DMS79 treated with DMSO at 0.1 percent for 48 hours (cell line): Measurements from ENCODE around the gene RABEP1.
"Not testable (repeated sequence)": the region's sequence is repeated elsewhere in the genome, so short reads cannot be mapped to it uniquely, and the experiment has no call there.

Experiments used
- DNase-seq: peaks from one replicate; lab custom pipeline; 2025; lab: John Stamatoyannopoulos, UW

Gene RABEP1

DNA sequence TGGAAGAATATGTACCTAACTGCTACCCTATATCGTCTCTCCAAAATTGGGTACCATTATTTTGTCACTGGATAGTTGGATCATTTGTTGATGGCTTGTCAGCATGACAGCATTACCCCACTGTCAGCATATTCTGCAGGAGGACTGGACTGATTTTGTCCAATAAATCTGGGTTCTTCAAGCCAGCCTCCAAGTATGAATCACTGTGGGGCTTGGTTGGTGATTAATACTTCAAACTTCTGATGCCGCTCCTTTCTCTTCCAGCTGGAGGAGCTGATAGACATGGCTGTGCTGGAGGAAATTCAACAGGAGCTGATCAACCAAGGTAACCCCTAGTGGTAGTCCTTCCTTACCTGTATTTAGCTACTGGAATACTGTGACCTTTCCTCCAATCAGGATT is 140.4 kb downstream of the RABEP1 start:
- no peak for DNase-seq

- DNase-seq, result no peak
Measured at GRCh38 chr17:5424909-5425308, 142.8 kb downstream of the RABEP1 start.

GRCh38 chr17:5425826-5426225 is 143.7 kb downstream of the RABEP1 start:
- no peak for DNase-seq

GRCh38 chr17:5429191-5429887 is 147.3 kb downstream of the RABEP1 start:
- DNase-seq, result no peak

DNA sequence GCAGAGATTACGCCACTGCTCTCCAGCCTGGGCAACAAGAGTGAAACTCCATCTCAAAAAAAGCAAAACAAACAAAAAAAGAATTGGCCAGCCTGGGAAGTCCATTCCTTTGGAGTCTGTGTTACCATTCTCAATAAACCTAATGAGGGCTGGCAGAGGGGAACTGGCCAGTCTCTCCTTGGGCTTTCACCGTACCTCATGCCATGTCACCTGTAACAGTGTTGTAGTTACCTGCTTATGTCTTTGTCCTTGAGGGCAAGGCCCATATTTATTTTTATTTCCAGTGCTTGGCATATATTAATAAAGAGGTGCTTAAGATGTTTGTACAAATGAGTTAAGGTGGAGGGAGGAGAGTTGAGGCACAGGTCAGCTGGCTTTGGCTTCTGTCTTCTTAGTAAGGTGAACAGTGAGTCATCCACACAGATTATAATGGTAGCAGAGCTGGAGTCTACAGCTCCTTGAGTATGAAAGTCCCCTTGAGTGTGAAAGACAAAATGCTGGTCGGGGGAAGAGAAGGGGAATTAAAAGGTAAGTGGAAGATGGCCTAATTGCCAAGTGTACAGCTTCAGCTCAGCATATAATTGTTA is 148.4 kb downstream of the RABEP1 start:
- DNase-seq, result no peak

GRCh38 chr17:5431234-5431633 is 149.2 kb downstream of the RABEP1 start:
- DNase-seq, result not testable (repeated sequence)

- no peak for DNase-seq
Measured at GRCh38 chr17:5431949-5432556, 150.0 kb downstream of the RABEP1 start.

- no peak for DNase-seq
Measured at GRCh38 chr17:5434984-5435383, 152.9 kb downstream of the RABEP1 start.
